GM21737 (cell line): ENCODE results near the gene RADX.

Source experiments
- ATAC-seq: cut with Tn5 transposase; IDR thresholded peaks from one replicate; pipeline ENCODE4 v1.9.1; 2021; ENCODE audit warnings: mild to moderate bottlenecking, moderate library complexity; ENCODE audit not compliant: unreplicated experiment

RADX gene

DNA sequence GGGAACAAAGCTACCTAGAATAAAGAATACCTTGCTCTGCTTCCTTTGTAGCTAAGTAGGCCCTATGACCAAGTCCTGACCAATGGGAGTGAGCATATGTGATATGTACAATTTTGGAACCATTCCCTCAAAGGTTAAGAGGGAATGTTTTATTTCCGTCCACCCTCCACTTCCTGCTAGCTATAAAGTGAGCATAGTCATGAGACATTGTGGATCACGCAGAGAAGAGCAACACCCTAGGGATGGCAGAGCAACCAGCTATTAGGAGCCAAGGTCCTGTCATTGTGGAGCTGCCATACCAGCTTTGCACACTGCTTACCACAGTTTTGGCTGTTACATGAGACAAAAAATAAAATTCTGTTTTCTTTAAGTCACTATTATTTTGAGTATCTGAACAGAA, 68.9 kb downstream of the RADX start:
- ATAC-seq: no peak

DNA sequence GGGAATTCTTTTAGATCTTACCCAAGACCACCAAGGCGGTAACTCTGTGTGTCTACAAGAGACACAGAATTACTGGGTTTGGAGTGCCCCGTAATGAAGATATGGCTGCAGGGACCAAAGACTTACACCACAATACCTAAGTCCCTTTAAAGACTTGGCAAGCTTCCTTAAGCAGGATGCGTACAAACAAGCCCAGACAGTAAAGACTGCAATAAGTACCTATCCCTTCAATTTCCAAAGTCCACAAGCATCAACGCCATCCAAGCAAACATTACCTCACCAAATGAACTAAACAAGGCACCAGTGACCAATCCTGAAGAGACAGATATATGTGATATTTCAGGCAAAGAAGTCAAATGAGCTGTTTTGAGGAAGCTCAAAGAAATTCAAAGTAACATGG, 72.4 kb downstream of the RADX start:
- ATAC-seq: no peak

DNA sequence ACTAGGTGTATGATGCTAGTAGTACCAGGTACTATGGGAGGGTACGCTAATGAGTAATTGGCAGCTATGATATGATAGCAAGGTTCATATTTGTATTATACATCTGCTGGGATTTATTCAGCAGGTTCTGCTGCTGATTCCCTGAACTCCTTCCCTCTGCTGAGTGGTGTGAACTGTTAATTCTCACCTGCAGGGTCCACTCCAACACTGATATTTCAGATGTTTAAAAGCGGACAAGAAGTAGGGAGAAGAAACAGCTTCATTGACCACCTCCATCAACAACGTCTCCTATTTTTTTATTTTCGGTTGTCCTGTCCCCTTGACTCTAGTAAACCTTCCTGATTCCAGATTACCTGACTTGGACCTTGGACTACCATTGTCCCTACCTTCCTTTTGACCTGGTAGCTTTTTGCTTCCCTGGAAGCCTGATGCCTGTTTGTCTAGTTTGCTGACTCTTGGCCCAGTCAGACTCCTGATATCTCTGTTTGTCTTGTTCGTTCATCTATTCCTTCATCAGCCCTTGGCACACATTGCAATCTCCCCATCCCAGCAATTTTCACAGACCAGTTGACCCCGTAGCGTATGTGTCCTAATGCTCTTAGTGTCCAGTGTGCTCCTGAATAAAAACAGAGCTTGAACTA, 80.8 kb downstream of the RADX start:
- ATAC-seq: no peak

DNA sequence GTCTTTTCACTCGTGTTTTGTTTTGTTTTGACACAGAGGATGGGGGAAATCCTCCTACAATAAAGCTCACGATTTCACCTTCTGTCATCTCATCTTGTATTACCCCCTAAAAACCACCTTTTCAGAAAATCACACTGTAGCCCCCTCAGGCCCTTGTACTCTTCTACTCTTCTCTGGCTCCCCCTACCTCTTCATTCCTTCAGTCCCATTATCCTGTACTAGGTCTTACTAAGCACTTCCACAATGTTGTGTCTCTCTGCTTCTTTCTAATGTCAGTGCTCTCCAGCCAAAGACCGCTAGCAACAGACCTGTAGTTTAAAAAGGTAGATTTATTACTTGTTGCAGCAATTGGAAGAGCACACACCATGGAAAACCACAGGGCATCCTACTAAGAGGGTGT, 84.7 kb downstream of the RADX start:
- ATAC-seq: no peak

DNA sequence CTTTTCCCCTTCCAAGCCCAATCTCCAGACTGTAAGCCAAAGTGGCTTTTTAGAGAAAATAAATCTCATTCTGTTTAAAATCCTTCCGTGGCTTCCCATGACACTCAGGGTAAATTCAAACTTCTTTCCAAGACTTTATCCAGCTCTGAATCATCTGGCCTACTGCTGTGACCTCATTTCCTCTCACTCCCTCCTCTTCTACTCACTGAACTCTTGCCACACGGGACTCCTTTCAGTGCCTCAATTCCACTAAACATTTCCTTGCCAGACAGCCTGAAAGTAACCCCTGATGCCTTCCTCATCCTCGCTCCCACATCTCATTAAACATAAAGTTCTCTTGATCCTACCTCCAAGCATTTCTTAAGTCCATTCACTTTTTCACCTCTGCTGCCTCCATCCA, 86.9 kb downstream of the RADX start:
- ATAC-seq: no peak

DNA sequence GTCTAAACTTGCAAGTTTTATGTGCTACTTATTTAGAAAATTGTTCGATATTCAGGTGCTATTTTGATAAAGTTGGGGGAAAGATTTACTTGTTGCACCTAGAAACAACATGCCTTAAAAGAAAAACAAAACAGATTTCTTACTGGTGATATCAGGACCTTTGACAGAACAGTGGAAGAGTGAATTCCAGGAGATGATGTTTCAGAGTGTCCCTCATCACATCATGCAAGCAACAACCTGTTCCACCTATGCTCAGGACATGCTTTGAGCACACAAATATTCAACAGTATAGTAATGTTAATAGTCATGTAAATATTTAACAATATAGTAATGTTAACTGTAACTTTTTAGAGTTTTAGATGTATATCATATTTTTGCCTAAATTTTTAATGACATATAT, 90.9 kb downstream of the RADX start:
- ATAC-seq: no peak

DNA sequence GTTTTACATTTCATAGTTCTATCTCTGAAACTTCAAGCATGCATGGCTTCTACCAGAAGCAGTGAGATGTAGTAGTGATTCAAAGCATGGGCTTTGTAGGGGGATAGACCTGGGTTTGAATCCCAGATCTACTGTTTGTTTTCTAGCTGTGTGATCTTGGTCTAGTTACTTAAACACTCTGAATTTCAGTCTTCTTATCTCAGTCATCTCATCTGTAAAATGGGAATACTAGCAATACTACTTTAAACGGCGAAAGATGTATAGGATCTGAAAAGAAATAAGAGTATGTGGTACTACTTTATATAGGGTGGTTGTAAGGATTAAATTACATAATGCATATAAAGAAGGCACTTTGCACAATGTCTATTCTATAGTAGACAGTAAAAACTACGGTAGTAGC, 94.7 kb downstream of the RADX start:
- ATAC-seq: no peak

DNA sequence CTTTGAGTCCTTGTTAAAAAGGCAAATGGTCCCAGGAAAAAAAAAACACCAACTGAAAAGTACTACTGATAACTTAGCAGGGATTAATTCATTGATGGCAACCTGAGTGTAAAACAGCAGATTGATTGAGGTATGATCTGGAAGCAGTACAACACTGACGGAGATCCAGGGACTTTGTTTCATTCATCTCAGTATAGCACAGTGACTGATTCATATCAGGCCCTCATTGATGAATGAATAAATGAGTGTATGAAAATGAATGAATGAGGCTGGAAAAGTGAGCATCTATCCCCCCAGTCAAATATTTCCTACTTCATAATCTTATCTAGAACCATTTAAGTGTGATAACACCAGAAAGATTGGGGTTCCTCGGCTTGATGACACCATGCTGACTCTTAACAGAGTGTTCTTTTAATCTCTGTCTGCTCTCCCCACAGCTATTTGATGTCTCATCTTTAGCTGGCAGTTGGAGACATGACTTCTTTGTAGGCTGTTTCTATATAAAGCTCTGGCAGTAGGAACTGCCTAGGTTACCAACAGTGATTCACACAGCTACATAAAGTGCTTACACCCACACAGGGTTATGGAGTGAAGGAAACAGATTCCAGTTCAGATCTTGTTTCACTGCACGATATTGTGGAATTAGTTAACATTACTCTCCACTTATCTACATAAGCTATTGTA, 96.1 kb downstream of the RADX start:
- ATAC-seq: no peak

DNA sequence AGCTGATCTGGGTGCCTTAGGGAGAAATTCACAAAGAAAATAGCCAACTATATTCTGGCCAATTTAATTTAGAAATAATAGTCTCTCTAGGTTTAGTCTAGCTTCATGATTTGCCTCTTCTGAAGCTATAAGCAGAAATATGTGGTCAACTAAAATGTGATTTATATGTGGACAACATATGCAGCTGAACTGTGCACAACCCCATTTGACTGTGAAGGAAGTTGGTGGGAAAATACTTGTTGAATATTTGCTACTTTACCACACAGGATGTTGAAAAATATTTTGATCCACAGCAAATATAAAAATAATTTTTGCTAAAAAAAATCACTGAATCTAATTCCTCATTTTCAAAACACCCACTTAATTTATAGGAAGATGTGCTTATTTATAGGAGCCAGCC, 99.0 kb downstream of the RADX start:
- no peak for ATAC-seq

DNA sequence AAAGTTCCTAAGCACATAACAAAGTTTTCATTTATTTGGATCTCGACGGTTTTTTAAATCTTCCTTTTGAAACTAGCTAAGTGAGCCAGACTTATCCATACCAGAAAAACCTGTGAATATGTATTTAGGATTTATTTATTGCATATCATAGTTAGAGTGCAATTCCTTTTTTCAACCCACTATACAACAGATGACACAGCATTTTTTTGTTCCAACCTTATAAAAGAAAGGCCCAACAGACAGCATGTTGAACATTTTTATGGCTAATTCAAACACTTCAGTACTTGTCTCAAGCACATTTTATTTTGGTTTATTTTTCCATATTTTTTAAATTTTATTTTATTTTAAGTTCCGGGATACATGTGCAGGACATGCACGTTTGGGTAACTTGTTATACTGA, 99.6 kb downstream of the RADX start:
- no peak for ATAC-seq

DNA sequence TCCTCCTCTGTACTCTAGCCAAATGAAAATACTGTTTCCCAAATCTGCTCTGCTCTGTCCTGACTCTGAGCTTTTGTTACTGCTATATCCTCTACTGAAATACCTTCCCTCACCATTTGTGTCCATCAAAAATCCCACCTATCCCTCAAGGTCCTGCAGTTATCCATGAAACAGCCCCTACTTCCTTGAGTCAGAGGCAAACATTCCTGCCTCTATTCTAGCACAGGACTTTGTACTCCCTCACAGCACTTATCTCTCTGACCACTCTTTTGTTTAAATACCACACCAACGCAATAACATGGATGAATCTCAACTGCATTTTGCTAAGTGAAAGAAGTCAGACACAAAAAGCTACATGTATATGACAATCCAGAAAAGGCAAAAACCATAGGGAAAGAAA, 104.2 kb downstream of the RADX start:
- ATAC-seq: no peak

DNA sequence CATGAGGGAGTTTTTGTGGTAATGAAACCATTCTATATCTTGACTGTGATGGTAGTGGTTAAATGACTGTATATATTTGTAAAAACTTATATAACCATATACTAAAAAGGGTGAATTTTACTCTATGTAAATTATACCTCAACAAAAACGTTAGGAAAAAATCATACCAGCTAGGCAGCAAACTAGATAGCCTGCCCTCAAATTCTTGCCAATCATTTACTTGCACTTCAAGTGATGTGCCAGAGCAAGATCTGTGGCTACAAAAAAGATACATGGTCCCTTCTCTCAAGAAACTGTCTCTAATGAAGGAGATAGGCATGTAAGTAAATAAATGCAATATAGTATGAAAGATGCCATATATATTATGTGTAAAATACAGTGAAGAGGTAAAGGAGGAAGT, 104.7 kb downstream of the RADX start:
- no peak for ATAC-seq

DNA sequence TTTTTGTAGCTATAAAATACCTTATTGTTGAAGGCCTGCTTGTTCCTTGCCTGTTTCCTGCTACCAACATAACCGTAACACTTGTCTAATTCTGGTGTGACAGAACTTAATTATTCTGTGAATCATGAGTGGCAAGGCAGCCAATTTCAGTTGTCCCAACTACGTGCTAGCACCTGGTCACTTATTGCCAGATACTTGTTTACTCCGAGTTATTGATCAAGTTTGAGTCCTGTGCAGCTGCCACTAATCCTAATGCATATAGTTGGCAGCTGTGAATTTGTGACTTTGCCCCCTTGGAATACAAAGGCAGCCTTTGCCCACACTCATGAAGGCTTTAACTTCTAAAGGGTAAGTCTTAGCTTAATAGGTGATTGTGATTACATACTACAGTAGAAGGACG, 106.9 kb downstream of the RADX start:
- ATAC-seq: no peak

DNA sequence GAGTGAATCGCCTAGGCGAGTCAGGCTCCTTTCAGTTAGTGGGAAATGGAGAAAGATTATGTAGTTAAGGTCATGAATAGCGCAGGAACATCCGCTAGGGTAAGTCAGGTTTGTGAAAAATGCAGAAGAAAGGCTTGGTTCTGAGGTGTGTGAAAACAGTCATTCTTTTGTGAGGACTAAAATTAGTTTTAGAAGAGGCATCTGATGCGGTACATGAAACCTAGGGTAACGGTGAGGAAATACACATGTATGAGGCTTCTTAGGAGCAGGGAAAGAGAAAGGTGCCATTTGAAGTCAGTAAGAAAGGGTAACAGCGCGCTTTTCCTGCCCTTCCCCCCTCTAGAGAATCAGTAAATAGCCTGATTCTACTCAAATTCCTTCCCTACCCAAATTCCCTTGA, 114.2 kb downstream of the RADX start:
- ATAC-seq: no peak

DNA sequence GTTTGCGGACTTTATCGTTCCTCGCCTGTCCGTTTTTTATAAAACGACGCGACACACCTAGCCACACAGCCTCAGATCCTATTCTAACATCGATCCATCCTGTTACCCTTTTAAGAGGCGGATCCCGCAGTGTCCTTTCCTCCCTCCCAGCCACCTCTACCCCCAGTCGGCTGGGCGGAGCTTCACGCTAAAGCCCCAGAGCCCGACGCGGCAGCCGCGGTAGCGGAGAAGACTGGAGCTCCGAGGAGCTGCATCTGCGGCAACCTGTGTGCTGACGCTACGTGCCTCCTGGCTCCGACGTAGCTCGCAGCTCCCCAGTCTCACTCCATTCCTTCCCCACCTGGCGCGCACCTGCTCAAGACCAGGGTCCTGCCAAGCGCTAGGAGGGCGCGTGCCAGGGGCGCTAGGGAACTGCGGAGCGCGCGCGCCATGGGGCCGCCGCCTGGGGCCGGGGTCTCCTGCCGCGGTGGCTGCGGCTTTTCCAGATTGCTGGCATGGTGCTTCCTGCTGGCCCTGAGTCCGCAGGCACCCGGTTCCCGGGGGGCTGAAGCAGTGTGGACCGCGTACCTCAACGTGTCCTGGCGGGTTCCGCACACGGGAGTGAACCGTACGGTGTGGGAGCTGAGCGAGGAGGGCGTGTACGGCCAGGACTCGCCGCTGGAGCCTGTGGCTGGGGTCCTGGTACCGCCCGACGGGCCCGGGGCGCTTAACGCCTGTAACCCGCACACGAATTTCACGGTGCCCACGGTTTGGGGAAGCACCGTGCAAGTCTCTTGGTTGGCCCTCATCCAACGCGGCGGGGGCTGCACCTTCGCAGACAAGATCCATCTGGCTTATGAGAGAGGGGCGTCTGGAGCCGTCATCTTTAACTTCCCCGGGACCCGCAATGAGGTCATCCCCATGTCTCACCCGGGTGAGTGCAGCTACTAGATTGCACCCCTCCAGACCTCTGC, 115.0 kb downstream of the RADX start, which contains the start of gene RNF128:
TSS of gene RNF128 (plus strand) at position 217 of the 953 bp plus-strand sequence. CDS start at position 430, 213 bp downstream.
- ATAC-seq: no peak

DNA sequence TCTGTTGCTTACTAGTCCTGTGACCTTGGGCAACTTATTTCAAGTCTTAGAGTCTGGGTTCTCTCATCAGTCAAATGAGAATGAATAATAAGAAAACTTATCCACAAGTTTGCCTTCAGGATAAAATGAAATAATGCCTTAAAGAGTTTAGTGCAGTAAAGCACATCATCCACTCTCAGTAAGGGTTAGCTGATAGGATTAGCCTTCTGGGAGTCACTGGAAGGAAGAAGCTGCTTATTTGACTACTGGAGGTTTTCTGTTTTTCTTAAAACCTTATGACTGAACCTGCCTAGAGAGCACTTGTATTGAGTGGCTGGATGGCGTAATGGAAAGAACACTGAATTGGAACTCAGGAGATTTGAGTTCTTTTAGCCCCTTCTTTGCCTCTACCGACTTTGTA, 116.6 kb downstream of the RADX start:
- no peak for ATAC-seq
